ENCODE results near the gene ANXA4.
A peak's percentile ranks its signal among the peaks of the same experiment; 100 is the strongest.

The ANXA4 gene

GRCh38 chr2:69777786-69778105, 35.8 kb downstream of the ANXA4 start:
- ChIA-PET POLR2A (ENCODE audit: low non-redundant PET) (no interaction called here), CTCF (no interaction called here)
- DNase-seq (ENCODE audit: low spot score), result no peak
- TF ChIP-seq CTCF (conservative IDR thresholded peaks at IDR 0.05; ENCODE audit: low read depth), result no peak
- no peak overlapping the region for H3K27ac ChIP-seq

GRCh38 chr2:69779258-69780001, 37.5 kb downstream of the ANXA4 start:
- peak; percentile 86 for DNase-seq (ENCODE audit: low spot score)
- CTCF ChIA-PET, result interaction anchor here (0.6 to 1.1 kb wide), 2 partner anchors 12 to 37 kb away, joined by 3 read pairs; no protein-coding TSS in a partner anchor
- peak overlapping the region; percentile 62 for H3K27ac ChIP-seq

GRCh38 chr2:69780921-69781320, 39.0 kb downstream of the ANXA4 start:
- POLR2A ChIA-PET (ENCODE audit: low non-redundant PET), result no interaction called here
- H3K27ac ChIP-seq, result no peak overlapping the region
- CTCF ChIA-PET, result interaction anchor here (0.6 to 1.1 kb wide), 5 partner anchors 10 to 567 kb away, joined by 3 to 4 read pairs (median 3); no protein-coding TSS in a partner anchor
- TF ChIP-seq CTCF (conservative IDR thresholded peaks at IDR 0.05; ENCODE audit: low read depth), result no peak
- DNase-seq (ENCODE audit: low spot score), result no peak

More at GRCh38 chr2:69779258-69780001, 37.5 kb downstream of the ANXA4 start:
- POLR2A ChIA-PET (ENCODE audit: low non-redundant PET), result no interaction called here
- TF ChIP-seq CTCF (conservative IDR thresholded peaks at IDR 0.05; ENCODE audit: low read depth), result no peak

GRCh38 chr2:69781321-69782248, 39.7 kb downstream of the ANXA4 start:
- no peak for TF ChIP-seq CTCF (conservative IDR thresholded peaks at IDR 0.05; ENCODE audit: low read depth)
- no peak overlapping the region for H3K27ac ChIP-seq
- ChIA-PET CTCF (interaction anchor here (0.6 to 1.1 kb wide), 6 partner anchors 10 to 567 kb away, joined by 3 to 4 read pairs (median 3); no protein-coding TSS in a partner anchor), POLR2A (ENCODE audit: low non-redundant PET) (no interaction called here)
- DNase-seq (ENCODE audit: low spot score), result no peak

GRCh38 chr2:69784228-69784627, 42.3 kb downstream of the ANXA4 start:
- CTCF ChIA-PET, result no interaction called here
- no peak for TF ChIP-seq CTCF (conservative IDR thresholded peaks at IDR 0.05; ENCODE audit: low read depth)
- no peak overlapping the region for H3K27ac ChIP-seq

GRCh38 chr2:69785358-69785757, 43.4 kb downstream of the ANXA4 start:
- no peak for DNase-seq (ENCODE audit: low spot score)
- POLR2A ChIA-PET (ENCODE audit: low non-redundant PET), result no interaction called here
- TF ChIP-seq CTCF (conservative IDR thresholded peaks at IDR 0.05; ENCODE audit: low read depth), result no peak
- CTCF ChIA-PET, result interaction anchor here (0.8 kb wide), 1 partner anchor 9 kb away, joined by 6 read pairs; no protein-coding TSS in a partner anchor
- no peak overlapping the region for H3K27ac ChIP-seq

More at GRCh38 chr2:69784228-69784627, 42.3 kb downstream of the ANXA4 start:
- POLR2A ChIA-PET (ENCODE audit: low non-redundant PET), result no interaction called here
- no peak for DNase-seq (ENCODE audit: low spot score)

All from RWPE1 (cell line).